Measurements from ENCODE around the gene AK9. TPM values are rescaled to one million over a fixed set of nuclear protein-coding genes. Genes with fewer than 3 reads are reported as not detected.

The AK9 gene
- total RNA-seq, 1 experiment from 2014 or later: 1.7 TPM

- H3K9ac ChIP-seq (ENCODE audit: low read length): no peak overlapping the region
- intact Hi-C loops (cut with micrococcal nuclease): no loop called here
- H3K27me3 ChIP-seq (ENCODE audit: low read length): no peaks in the 10 kb centered on the region
- no peak for ATAC-seq
- H3K4me2 ChIP-seq (ENCODE audit: low read length): no peak overlapping the region
- no peaks in the 10 kb centered on the region for H3F3A ChIP-seq (ENCODE audit: low read length, unreplicated experiment)
- CTCF ChIA-PET: no interaction called here
- H3K4me1 ChIP-seq (ENCODE audit: insufficient read depth, low read length): no peaks in the 10 kb centered on the region
- no peaks in the 10 kb centered on the region for H3K79me2 ChIP-seq (ENCODE audit: low read length)
- POLR2A ChIA-PET (ENCODE audit: unreplicated experiment): no interaction called here
- H3K27ac ChIP-seq (ENCODE audit: low read length): no peak overlapping the region
- BruUV-seq (replicated peaks): no TSS peak
- TF ChIP-seq CTCF (conservative IDR thresholded peaks at IDR 0.05; ENCODE audit: low read depth, low read length): no peak
- no peak for TF ChIP-seq EZH2phosphoT487 (IDR thresholded peaks at IDR 0.05; ENCODE audit: borderline replicate concordance, low read length)
- TF ChIP-seq EZH2 (IDR thresholded peaks at IDR 0.05; ENCODE audit: low read length, unreplicated experiment): no peak
- no peaks in the 10 kb centered on the region for H3K9me3 ChIP-seq (ENCODE audit: low read length)
- H3K36me3 ChIP-seq (ENCODE audit: low read depth, low read length): peaks cover 22% of the 10 kb centered on the region; the same call in 1 of the 2 replicates
- DNase-seq: no peak
- H3K4me3 ChIP-seq (ENCODE audit: low read length): no peak overlapping the region
- H2AFZ ChIP-seq (ENCODE audit: low read length): no peak overlapping the region
- H3K9me2 ChIP-seq (replicated peaks; ENCODE audit: low read length): no peaks in the 10 kb centered on the region
- H4K20me1 ChIP-seq (ENCODE audit: low read length): no peaks in the 10 kb centered on the region
Measured at GRCh38 chr6:109469591-109470189, 221.3 kb downstream of the AK9 start.

DNA sequence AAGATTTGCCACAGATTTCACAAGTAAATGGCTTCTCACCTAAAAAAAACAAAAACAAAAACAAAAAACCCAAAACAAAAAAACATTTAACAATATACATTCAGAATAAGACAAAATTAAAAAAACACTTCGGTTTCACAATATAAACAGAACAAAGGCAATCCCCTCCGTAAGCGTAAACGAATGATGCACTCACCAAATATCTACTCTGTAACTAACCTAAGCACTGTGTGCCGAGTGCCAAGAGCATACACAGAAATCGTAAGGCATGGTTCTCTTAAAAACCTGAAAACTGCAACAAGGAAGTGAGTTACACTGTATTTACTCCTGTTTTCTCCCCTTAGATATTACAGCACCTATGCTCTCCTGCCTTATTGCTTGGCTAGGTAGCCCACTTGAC is 223.3 kb downstream of the AK9 start:
- no peak for DNase-seq
- Histone ChIP-seq H3K4me1 (ENCODE audit: insufficient read depth, low read length) (no peaks in the 10 kb centered on the region), H3K27me3 (ENCODE audit: low read length) (no peaks in the 10 kb centered on the region), H4K20me1 (ENCODE audit: low read length) (no peaks in the 10 kb centered on the region), H3K27ac (ENCODE audit: low read length) (no peak overlapping the region), H3K9me3 (ENCODE audit: low read length) (no peaks in the 10 kb centered on the region), H3K4me2 (ENCODE audit: low read length) (no peak overlapping the region), H3K79me2 (ENCODE audit: low read length) (no peaks in the 10 kb centered on the region), H3K4me3 (ENCODE audit: low read length) (no peak overlapping the region), H3K9me2 (replicated peaks; ENCODE audit: low read length) (no peaks in the 10 kb centered on the region), H3F3A (ENCODE audit: low read length, unreplicated experiment) (no peaks in the 10 kb centered on the region), H3K36me3 (ENCODE audit: low read depth, low read length) (peaks cover 24% of the 10 kb centered on the region), H3K9ac (ENCODE audit: low read length) (no peak overlapping the region), H2AFZ (ENCODE audit: low read length) (no peak overlapping the region)
- no peak for TF ChIP-seq EZH2 (IDR thresholded peaks at IDR 0.05; ENCODE audit: low read length, unreplicated experiment)
- no peak for TF ChIP-seq EZH2phosphoT487 (IDR thresholded peaks at IDR 0.05; ENCODE audit: borderline replicate concordance, low read length)
- no peak for TF ChIP-seq CTCF (conservative IDR thresholded peaks at IDR 0.05; ENCODE audit: low read depth, low read length)
- no TSS peak for BruUV-seq (replicated peaks)
- POLR2A ChIA-PET (ENCODE audit: unreplicated experiment): no interaction called here
- CTCF ChIA-PET: no interaction called here
- intact Hi-C loops (cut with micrococcal nuclease): no loop called here
- ATAC-seq: no peak

- BruUV-seq (replicated peaks): no TSS peak
- ATAC-seq (no peak), DNase-seq (no peak)
- TF ChIP-seq CTCF (conservative IDR thresholded peaks at IDR 0.05; ENCODE audit: low read depth, low read length) (no peak), EZH2 (IDR thresholded peaks at IDR 0.05; ENCODE audit: low read length, unreplicated experiment) (no peak), EZH2phosphoT487 (IDR thresholded peaks at IDR 0.05; ENCODE audit: borderline replicate concordance, low read length) (no peak)
- Histone ChIP-seq H3F3A (ENCODE audit: low read length, unreplicated experiment) (no peaks in the 10 kb centered on the region), H3K4me3 (ENCODE audit: low read length) (no peak overlapping the region), H3K9ac (ENCODE audit: low read length) (no peak overlapping the region), H3K9me3 (ENCODE audit: low read length) (no peaks in the 10 kb centered on the region), H3K9me2 (replicated peaks; ENCODE audit: low read length) (no peaks in the 10 kb centered on the region), H2AFZ (ENCODE audit: low read length) (no peak overlapping the region), H4K20me1 (ENCODE audit: low read length) (no peaks in the 10 kb centered on the region), H3K4me1 (ENCODE audit: insufficient read depth, low read length) (peaks cover 6% of the 10 kb centered on the region; the same call in 1 of the 2 replicates), H3K4me2 (ENCODE audit: low read length) (no peak overlapping the region), H3K27me3 (ENCODE audit: low read length) (no peaks in the 10 kb centered on the region), H3K27ac (ENCODE audit: low read length) (no peak overlapping the region), H3K79me2 (ENCODE audit: low read length) (no peaks in the 10 kb centered on the region), H3K36me3 (ENCODE audit: low read depth, low read length) (peaks cover 26% of the 10 kb centered on the region)
- CTCF ChIA-PET: no interaction called here
- POLR2A ChIA-PET (ENCODE audit: unreplicated experiment): no interaction called here
- intact Hi-C loops (cut with micrococcal nuclease): no loop called here
Measured at GRCh38 chr6:109466212-109466923, 224.6 kb downstream of the AK9 start.

Measured in PC-3 (cell line).